GM23248 (cell line): ENCODE measurements around the gene EVL. TPM values are rescaled to one million over a fixed set of nuclear protein-coding genes. Genes with fewer than 3 reads are reported as not detected.

ENCODE experiments used
- DNase-seq: peaks from one replicate; pipeline ENCODE4 v3.0.0-alpha.2; 2015
- H2AFZ ChIP-seq: fragments of 200-600 bp; sonication (generic); 2 replicates; pipeline ENCODE4 v1.6.1; 2016; ENCODE audit warnings: antibody characterized with exemption
- H3F3A ChIP-seq: fragments of 200-600 bp; sonication (generic); 2 replicates; pipeline ENCODE4 v1.6.1; 2016; ENCODE audit warnings: mild to moderate bottlenecking, antibody characterized with exemption, mixed run types; ENCODE audit not compliant: insufficient read depth
- H3K27ac ChIP-seq: fragments of 200-600 bp; sonication (generic); 2 replicates; pipeline ENCODE4 v1.5.1; 2016; ENCODE audit warnings: mild to moderate bottlenecking
- H3K27me3 ChIP-seq: fragments of 200-600 bp; sonication (generic); replicated peaks from 2 replicates; pipeline ENCODE4 v1.6.1; 2016; ENCODE audit warnings: mild to moderate bottlenecking; ENCODE audit not compliant: insufficient read depth
- H3K36me3 ChIP-seq: fragments of 200-600 bp; sonication (generic); 2 replicates; pipeline ENCODE4 v1.6.1; 2016; ENCODE audit warnings: low read depth, mild to moderate bottlenecking
- H3K4me1 ChIP-seq: fragments of 200-600 bp; sonication (generic); 2 replicates; pipeline ENCODE4 v1.6.1; 2016; ENCODE audit warnings: mild to moderate bottlenecking; ENCODE audit not compliant: insufficient read depth
- H3K4me2 ChIP-seq: fragments of 200-600 bp; sonication (generic); one replicate; pipeline ENCODE4 v1.6.1; 2016; ENCODE audit warnings: mild to moderate bottlenecking; ENCODE audit not compliant: unreplicated experiment
- H3K4me3 ChIP-seq: fragments of 200-600 bp; sonication (generic); 2 replicates; pipeline ENCODE4 v1.5.1; 2016; ENCODE audit warnings: mild to moderate bottlenecking
- H3K79me2 ChIP-seq: fragments of 200-600 bp; sonication (generic); 2 replicates; pipeline ENCODE4 v1.6.1; 2016; ENCODE audit warnings: mild to moderate bottlenecking; ENCODE audit not compliant: insufficient read depth
- H3K9ac ChIP-seq: fragments of 200-600 bp; sonication (generic); 2 replicates; pipeline ENCODE4 v1.6.1; 2016; ENCODE audit warnings: mild to moderate bottlenecking
- H3K9me2 ChIP-seq: fragments of 200-600 bp; sonication (generic); 2 replicates; pipeline ENCODE4 v1.6.1; 2016; ENCODE audit warnings: mixed run types, mild to moderate bottlenecking, moderate library complexity; ENCODE audit not compliant: insufficient read depth
- H3K9me3 ChIP-seq: fragments of 200-600 bp; sonication (generic); one replicate; pipeline ENCODE4 v1.6.1; 2017; ENCODE audit warnings: low read depth
- H4K20me1 ChIP-seq: fragments of 200-600 bp; sonication (generic); 2 replicates; pipeline ENCODE4 v1.6.0; 2016; ENCODE audit not compliant: insufficient read depth
- EZH2 ChIP-seq: fragments of 200-600 bp; sonication (generic); IDR thresholded peaks from 2 replicates; pipeline ENCODE4 v1.6.1; 2018; ENCODE audit warnings: antibody characterized with exemption, mild to moderate bottlenecking; ENCODE audit not compliant: insufficient read depth, poor library complexity, severe bottlenecking
- EZH2phosphoT487 ChIP-seq: fragments of 200-600 bp; sonication (generic); IDR thresholded peaks from 2 replicates; pipeline ENCODE4 v1.6.1; 2018; ENCODE audit warnings: antibody characterized with exemption, moderate library complexity, mild to moderate bottlenecking, low read depth; ENCODE audit not compliant: insufficient read depth
- WGBS, 2 experiments: methylation state at CpG; one replicate each; pipeline ENCODE4 v1.1.6; 2015 to 2017; ENCODE audit warnings: low lambda C conversion rate in 2 of 2, low coverage in 1 of 2; ENCODE audit errors: missing lambda C conversion rate in 2 of 2; 5-methylcytosine and 5-hydroxymethylcytosine counted together
- in situ Hi-C: fragments of 300-500 bp; cut with MboI; formaldehyde crosslinking; loops from 2 replicates; pipeline ENCODE4 v1.15.0; 2020
- polyA plus RNA-seq: library from polyadenylated mRNA; unstranded; fragments of >200 nt; fragmentation: Nextera tagmentation; extraction: Ambion mirVana; gene quantifications from 2 replicates; pipeline ENCODE4 v1.2.1, GENCODE V29; 2016
- total RNA-seq: library from RNA; depleted of rRNA; stranded (reverse); fragments of >200 nt; shearing (Covaris generic); gene quantifications from 2 replicates; pipeline ENCODE4 v1.2.3, GENCODE V29; 2014

The EVL gene
- total and polyA plus RNA-seq, 2 experiments from 2014 or later, result 6.6 to 29.9 TPM

GRCh38 chr14:100104523-100105300 is 39.5 kb downstream of the EVL start:
- H3K27ac ChIP-seq, result no peak overlapping the region
- H3K79me2 ChIP-seq, result 0 out of 2 replicates have a peak, but pooled peaks cover 4% of the 10 kb centered on the region
- no peak for TF ChIP-seq EZH2
- no peak for TF ChIP-seq EZH2phosphoT487
- no peaks in the 10 kb centered on the region for H4K20me1 ChIP-seq
- H3K36me3 ChIP-seq, result no peaks in the 10 kb centered on the region
- H3F3A ChIP-seq, result 0 out of 2 replicates have a peak, but pooled peaks cover 8% of the 10 kb centered on the region
- no peaks in the 10 kb centered on the region for H3K27me3 ChIP-seq
- H2AFZ ChIP-seq, result no peak overlapping the region
- peaks cover 27% of the 10 kb centered on the region for H3K4me1 ChIP-seq
- in situ Hi-C loops, result no loop called here
- H3K4me3 ChIP-seq, result no peak overlapping the region
- H3K9me2 ChIP-seq, result no peaks in the 10 kb centered on the region
- no peaks in the 10 kb centered on the region for H3K9me3 ChIP-seq
- no peak overlapping the region for H3K4me2 ChIP-seq
- WGBS, 2 experiments, result 82 to 83% methylated on average over 7 of the region's 7 CpGs
- no peak overlapping the region for H3K9ac ChIP-seq
- peak; percentile 52 for DNase-seq

GRCh38 chr14:100105357-100106169 is 40.3 kb downstream of the EVL start:
- Histone ChIP-seq H3K27me3 (no peaks in the 10 kb centered on the region), H3K4me1 (peaks cover 27% of the 10 kb centered on the region)

GRCh38 chr14:100106250-100107112 is 41.3 kb downstream of the EVL start:
- no peak for DNase-seq
- WGBS, 2 experiments, result 96% methylated on average over 17 of the region's 17 CpGs
- in situ Hi-C loops, result no loop called here
- Histone ChIP-seq H3K79me2 (0 out of 2 replicates have a peak, but pooled peaks cover 4% of the 10 kb centered on the region), H3K36me3 (no peaks in the 10 kb centered on the region), H3K9me2 (no peaks in the 10 kb centered on the region), H2AFZ (no peak overlapping the region), H3K4me2 (no peak overlapping the region), H4K20me1 (no peaks in the 10 kb centered on the region), H3K27ac (no peak overlapping the region), H3K4me1 (peaks cover 27% of the 10 kb centered on the region), H3K4me3 (no peak overlapping the region), H3K27me3 (no peaks in the 10 kb centered on the region), H3K9ac (no peak overlapping the region), H3K9me3 (no peaks in the 10 kb centered on the region), H3F3A (0 out of 2 replicates have a peak, but pooled peaks cover 8% of the 10 kb centered on the region)
- no peak for TF ChIP-seq EZH2phosphoT487
- no peak for TF ChIP-seq EZH2

More at GRCh38 chr14:100105357-100106169, 40.3 kb downstream of the EVL start:
- Histone ChIP-seq H3K4me2 (no peak overlapping the region), H3K9me2 (no peaks in the 10 kb centered on the region), H3K79me2 (0 out of 2 replicates have a peak, but pooled peaks cover 4% of the 10 kb centered on the region), H3K36me3 (no peaks in the 10 kb centered on the region), H3K4me3 (no peak overlapping the region), H4K20me1 (no peaks in the 10 kb centered on the region), H3F3A (0 out of 2 replicates have a peak, but pooled peaks cover 8% of the 10 kb centered on the region), H3K9ac (no peak overlapping the region), H2AFZ (no peak overlapping the region), H3K9me3 (no peaks in the 10 kb centered on the region), H3K27ac (no peak overlapping the region)
- WGBS, 2 experiments, result 97 to 98% methylated on average over 16 of the region's 16 CpGs
- TF ChIP-seq EZH2 (no peak), EZH2phosphoT487 (no peak)
- in situ Hi-C loops, result no loop called here
- no peak for DNase-seq

- Histone ChIP-seq H3F3A (0 out of 2 replicates have a peak, but pooled peaks cover 8% of the 10 kb centered on the region), H3K4me3 (no peak overlapping the region), H3K4me2 (no peak overlapping the region), H3K4me1 (peaks cover 27% of the 10 kb centered on the region), H3K9me2 (no peaks in the 10 kb centered on the region), H2AFZ (no peak overlapping the region), H3K27me3 (no peaks in the 10 kb centered on the region), H3K9me3 (no peaks in the 10 kb centered on the region), H3K36me3 (no peaks in the 10 kb centered on the region), H3K9ac (no peak overlapping the region), H4K20me1 (no peaks in the 10 kb centered on the region), H3K79me2 (0 out of 2 replicates have a peak, but pooled peaks cover 4% of the 10 kb centered on the region), H3K27ac (no peak overlapping the region)
- WGBS, 2 experiments, result 84 to 91% methylated on average over 5 of the region's 5 CpGs
- DNase-seq, result peak; percentile 14
- no peak for TF ChIP-seq EZH2
- no peak for TF ChIP-seq EZH2phosphoT487
- in situ Hi-C loops, result no loop called here
Measured at GRCh38 chr14:100107236-100107635, 42.0 kb downstream of the EVL start.
